ENCODE results near the gene ZNF699. TPM values are rescaled to one million over a fixed set of nuclear protein-coding genes. Genes with fewer than 3 reads are reported as not detected.
"Not testable (repeated sequence)": the region's sequence is repeated elsewhere in the genome, so short reads cannot be mapped to it uniquely, and the experiment has no call there.

The ZNF699 gene
- total RNA-seq, 1 donor from 2014 or later: 23.7 TPM

DNA sequence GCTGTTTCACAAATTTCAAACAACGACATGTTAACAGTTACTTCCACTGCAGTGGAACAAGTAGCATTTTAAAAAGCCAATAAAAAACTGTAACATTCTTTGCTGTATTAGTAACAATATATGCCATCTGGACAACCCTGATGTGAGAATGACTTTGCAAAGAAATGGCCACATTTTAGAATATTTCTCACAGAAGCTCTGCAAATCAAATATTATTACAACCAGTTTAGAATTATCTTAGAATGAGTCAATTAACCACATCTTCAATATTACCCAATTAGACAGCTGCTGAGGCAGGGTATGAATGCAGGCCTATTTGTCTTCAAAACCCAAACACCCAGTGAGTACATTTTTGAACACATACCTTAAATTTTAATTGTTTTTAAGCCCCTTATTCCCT lies 3.2 kb downstream of the ZNF699 start:
- TF ChIP-seq, protein P1, sequence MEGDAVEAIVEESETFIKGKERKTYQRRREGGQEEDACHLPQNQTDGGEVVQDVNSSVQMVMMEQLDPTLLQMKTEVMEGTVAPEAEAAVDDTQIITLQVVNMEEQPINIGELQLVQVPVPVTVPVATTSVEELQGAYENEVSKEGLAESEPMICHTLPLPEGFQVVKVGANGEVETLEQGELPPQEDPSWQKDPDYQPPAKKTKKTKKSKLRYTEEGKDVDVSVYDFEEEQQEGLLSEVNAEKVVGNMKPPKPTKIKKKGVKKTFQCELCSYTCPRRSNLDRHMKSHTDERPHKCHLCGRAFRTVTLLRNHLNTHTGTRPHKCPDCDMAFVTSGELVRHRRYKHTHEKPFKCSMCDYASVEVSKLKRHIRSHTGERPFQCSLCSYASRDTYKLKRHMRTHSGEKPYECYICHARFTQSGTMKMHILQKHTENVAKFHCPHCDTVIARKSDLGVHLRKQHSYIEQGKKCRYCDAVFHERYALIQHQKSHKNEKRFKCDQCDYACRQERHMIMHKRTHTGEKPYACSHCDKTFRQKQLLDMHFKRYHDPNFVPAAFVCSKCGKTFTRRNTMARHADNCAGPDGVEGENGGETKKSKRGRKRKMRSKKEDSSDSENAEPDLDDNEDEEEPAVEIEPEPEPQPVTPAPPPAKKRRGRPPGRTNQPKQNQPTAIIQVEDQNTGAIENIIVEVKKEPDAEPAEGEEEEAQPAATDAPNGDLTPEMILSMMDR (IDR thresholded peaks at IDR 0.05; ENCODE audit: insufficient read depth, low read length, poor library complexity, severe bottlenecking): no peak
- Histone ChIP-seq H3K36me3 (ENCODE audit: control insufficient read depth, insufficient read depth, low read length) (peaks cover under 1% of the 10 kb centered on the region), H3K4me3 (ENCODE audit: low read depth, low read length) (no peak overlapping the region), H3K27me3 (ENCODE audit: control insufficient read depth, insufficient read depth, low read length) (no peaks in the 10 kb centered on the region)
- no peak for DNase-seq (ENCODE audit: low read depth)

DNA sequence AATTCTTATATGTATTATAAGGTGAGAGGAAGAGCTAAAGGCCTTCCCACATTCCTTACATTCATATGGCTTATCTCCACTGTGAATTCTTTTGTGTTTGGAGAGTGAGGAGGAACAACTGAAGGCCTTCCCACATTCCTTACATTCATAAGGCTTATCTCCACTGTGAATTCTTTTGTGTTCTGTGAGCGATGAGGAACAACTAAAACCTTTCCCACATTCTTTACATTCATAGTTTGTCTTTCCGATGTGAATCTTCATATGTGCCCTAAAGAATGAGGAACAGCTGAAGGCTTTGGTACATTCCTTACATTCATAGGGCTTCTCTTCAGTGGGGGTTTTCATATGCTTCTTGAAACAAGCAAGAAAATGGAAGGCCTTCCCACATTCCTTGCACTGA lies 13.3 kb downstream of the ZNF699 start:
- Histone ChIP-seq H3K27me3 (ENCODE audit: control insufficient read depth, insufficient read depth, low read length) (no peaks in the 10 kb centered on the region), H3K36me3 (ENCODE audit: control insufficient read depth, insufficient read depth, low read length) (peaks cover 5% of the 10 kb centered on the region), H3K4me3 (ENCODE audit: low read depth, low read length) (no peak overlapping the region)
- no peak for DNase-seq (ENCODE audit: low read depth)
- TF ChIP-seq, protein P1 (IDR thresholded peaks at IDR 0.05; ENCODE audit: insufficient read depth, low read length, poor library complexity, severe bottlenecking): no peak

DNA sequence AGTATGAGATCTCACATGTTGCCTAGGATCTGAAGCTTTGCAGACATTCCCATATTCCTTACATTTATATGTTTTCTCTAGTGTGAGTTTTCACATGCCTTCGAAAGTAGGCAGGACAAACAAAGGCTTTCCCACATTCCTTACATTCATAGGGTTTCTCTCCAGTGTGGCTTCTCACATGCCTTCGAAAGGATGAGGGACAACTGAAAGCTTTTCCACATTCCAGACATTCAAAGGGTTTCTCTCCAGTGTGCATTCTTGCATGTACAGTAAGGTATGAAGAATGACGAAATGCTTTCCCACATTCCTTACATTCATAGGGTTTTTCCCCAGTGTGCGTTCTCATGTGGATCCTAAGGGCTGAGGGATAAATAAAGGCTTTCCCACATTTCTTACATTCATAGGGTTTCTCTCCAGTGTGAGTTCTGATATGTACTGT lies 14.2 kb downstream of the ZNF699 start:
- no peaks in the 10 kb centered on the region for H3K27me3 ChIP-seq (ENCODE audit: control insufficient read depth, insufficient read depth, low read length)
- TF ChIP-seq, protein P1 (IDR thresholded peaks at IDR 0.05; ENCODE audit: insufficient read depth, low read length, poor library complexity, severe bottlenecking): no peak
- no peak for DNase-seq (ENCODE audit: low read depth)
- no peak overlapping the region for H3K4me3 ChIP-seq (ENCODE audit: low read depth, low read length)
- H3K36me3 ChIP-seq (ENCODE audit: control insufficient read depth, insufficient read depth, low read length): peaks cover 4% of the 10 kb centered on the region

DNA sequence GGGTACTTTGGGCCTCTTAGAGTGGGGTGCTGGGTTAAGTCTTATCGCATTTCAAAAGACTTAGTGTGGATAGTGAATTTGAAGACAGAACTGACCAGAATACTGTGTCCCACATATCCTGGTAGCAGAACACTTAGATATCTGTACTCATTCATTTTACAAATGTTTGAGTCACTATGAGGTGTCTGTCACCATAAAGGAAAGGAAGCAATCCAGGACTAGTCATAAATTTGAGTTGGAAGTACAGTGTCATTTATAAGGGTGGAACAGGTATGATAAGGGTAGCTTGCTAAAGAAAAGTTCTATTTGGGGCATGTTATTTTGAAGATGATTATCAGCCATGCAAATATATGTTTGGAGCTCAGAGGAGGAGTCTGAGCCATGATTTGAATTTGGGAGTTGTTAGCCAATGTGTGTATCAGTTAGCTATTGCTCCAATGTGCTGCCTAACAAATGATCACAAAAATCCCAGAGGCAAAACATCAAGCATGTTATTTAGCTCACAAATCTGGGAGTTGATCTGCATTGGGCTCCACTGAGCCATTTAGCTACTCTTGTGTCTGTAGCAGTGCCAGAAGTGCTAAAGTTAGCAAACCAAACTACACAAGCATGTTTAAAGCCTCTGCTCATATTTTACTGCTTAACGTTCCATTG lies 20.3 kb downstream of the ZNF699 start:
- Histone ChIP-seq H3K4me3 (ENCODE audit: low read depth, low read length) (no peak overlapping the region), H3K36me3 (ENCODE audit: control insufficient read depth, insufficient read depth, low read length) (no peaks in the 10 kb centered on the region), H3K27me3 (ENCODE audit: control insufficient read depth, insufficient read depth, low read length) (no peaks in the 10 kb centered on the region)
- TF ChIP-seq, protein P1 (IDR thresholded peaks at IDR 0.05; ENCODE audit: insufficient read depth, low read length, poor library complexity, severe bottlenecking): no peak
- DNase-seq (ENCODE audit: low read depth): no peak

DNA sequence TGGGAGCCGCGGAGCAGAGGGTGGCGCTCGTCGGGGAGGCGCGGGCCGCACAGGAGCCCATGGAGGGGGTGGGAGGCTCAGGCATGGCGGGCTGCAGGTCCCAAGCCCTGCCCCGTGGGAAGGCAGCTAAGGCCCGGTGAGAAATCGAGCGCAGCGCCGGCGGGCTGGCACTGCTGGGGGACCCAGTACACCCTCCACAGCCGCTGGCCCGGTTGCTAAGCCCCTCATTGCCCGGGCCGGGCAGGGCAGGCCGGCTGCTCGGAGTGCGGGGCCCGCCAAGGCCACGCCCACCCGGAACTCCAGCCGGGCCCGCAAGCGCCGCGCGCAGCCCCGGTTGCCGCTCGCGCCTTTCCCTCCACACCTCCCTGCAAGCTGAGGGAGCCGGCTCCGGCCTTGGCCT lies 26.2 kb downstream of the ZNF699 start:
- not testable (repeated sequence) for H3K27me3 ChIP-seq (ENCODE audit: control insufficient read depth, insufficient read depth, low read length)

DNA sequence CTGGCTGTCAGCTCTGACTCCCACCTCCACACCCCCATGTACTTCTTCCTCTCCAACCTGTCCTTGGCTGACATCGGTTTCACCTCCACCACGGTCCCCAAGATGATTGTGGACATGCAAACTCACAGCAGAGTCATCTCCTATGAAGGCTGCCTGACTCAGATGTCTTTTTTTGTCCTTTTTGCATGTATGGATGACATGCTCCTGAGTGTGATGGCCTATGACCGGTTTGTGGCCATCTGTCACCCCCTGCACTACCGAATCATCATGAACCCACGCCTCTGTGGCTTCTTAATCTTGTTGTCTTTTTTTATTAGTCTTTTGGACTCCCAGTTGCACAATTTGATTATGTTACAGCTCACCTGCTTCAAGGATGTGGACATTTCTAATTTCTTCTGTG lies 58.4 kb downstream of the ZNF699 start:
- Histone ChIP-seq H3K27me3 (ENCODE audit: control insufficient read depth, insufficient read depth, low read length) (no peaks in the 10 kb centered on the region), H3K36me3 (ENCODE audit: control insufficient read depth, insufficient read depth, low read length) (no peaks in the 10 kb centered on the region), H3K4me3 (ENCODE audit: low read depth, low read length) (no peak overlapping the region)
- TF ChIP-seq, protein P1 (IDR thresholded peaks at IDR 0.05; ENCODE audit: insufficient read depth, low read length, poor library complexity, severe bottlenecking): no peak
- no peak for DNase-seq (ENCODE audit: low read depth)

More for the DNA sequence above, 26.2 kb downstream of the ZNF699 start:
- not testable (repeated sequence) for H3K4me3 ChIP-seq (ENCODE audit: low read depth, low read length); H3K36me3 ChIP-seq (ENCODE audit: control insufficient read depth, insufficient read depth, low read length); DNase-seq (ENCODE audit: low read depth)

All from kidney epithelial cell (primary cell).